Measurements from ENCODE around the gene SLC6A9.

Gene SLC6A9

GRCh38 chr1:43986712-43987111, 44.5 kb downstream of the SLC6A9 start:
- DNase-seq (ENCODE audit: low read depth in 1 of 2, low spot score in 1 of 2) = no peak

- DNase-seq (ENCODE audit: low read depth in 1 of 2, low spot score in 1 of 2) = no peak
These were observed 45.2 kb downstream of the SLC6A9 start for GRCh38 chr1:43985984-43986595.

- no peak for DNase-seq (ENCODE audit: low read depth in 1 of 2, low spot score in 1 of 2)
These were observed 46.4 kb downstream of the SLC6A9 start for GRCh38 chr1:43984855-43985254.

GRCh38 chr1:43983253-43983899, 47.9 kb downstream of the SLC6A9 start:
- DNase-seq (ENCODE audit: low read depth in 1 of 2, low spot score in 1 of 2) = no peak

- no peak for DNase-seq (ENCODE audit: low read depth in 1 of 2, low spot score in 1 of 2)
These were observed 48.5 kb downstream of the SLC6A9 start for GRCh38 chr1:43982808-43983207.

- no peak for DNase-seq (ENCODE audit: low read depth in 1 of 2, low spot score in 1 of 2)
These were observed 49.0 kb downstream of the SLC6A9 start for GRCh38 chr1:43982241-43982640.

GRCh38 chr1:43981636-43982035, 49.6 kb downstream of the SLC6A9 start:
- DNase-seq (ENCODE audit: low read depth in 1 of 2, low spot score in 1 of 2) = no peak

- no peak for DNase-seq (ENCODE audit: low read depth in 1 of 2, low spot score in 1 of 2)
These were observed 50.1 kb downstream of the SLC6A9 start for GRCh38 chr1:43981135-43981491.

GRCh38 chr1:43980255-43981134, 50.8 kb downstream of the SLC6A9 start:
- no peak for DNase-seq (ENCODE audit: low read depth in 1 of 2, low spot score in 1 of 2)

- DNase-seq (ENCODE audit: low read depth in 1 of 2, low spot score in 1 of 2) = no peak
These were observed 51.6 kb downstream of the SLC6A9 start for GRCh38 chr1:43979528-43980254.

GRCh38 chr1:43979261-43979527, 52.1 kb downstream of the SLC6A9 start:
- DNase-seq (ENCODE audit: low read depth in 1 of 2, low spot score in 1 of 2) = no peak

GRCh38 chr1:43978551-43979260, 52.6 kb downstream of the SLC6A9 start, which contains the start of gene B4GALT2:
Gene B4GALT2 (plus strand): TSS chr1:43979210. CDS start chr1:43981161, 1,951 bp downstream.
- DNase-seq (ENCODE audit: low read depth in 1 of 2, low spot score in 1 of 2) = no peak

GRCh38 chr1:43978264-43978550, 53.1 kb downstream of the SLC6A9 start:
- DNase-seq (ENCODE audit: low read depth in 1 of 2, low spot score in 1 of 2) = no peak

- DNase-seq (ENCODE audit: low read depth in 1 of 2, low spot score in 1 of 2) = no peak
These were observed 53.6 kb downstream of the SLC6A9 start for GRCh38 chr1:43977376-43978263.

GRCh38 chr1:43976890-43977289, 54.4 kb downstream of the SLC6A9 start:
- no peak for DNase-seq (ENCODE audit: low read depth in 1 of 2, low spot score in 1 of 2)

- DNase-seq (ENCODE audit: low read depth in 1 of 2, low spot score in 1 of 2) = no peak
These were observed 55.2 kb downstream of the SLC6A9 start for GRCh38 chr1:43976045-43976444.

- no peak for DNase-seq (ENCODE audit: low read depth in 1 of 2, low spot score in 1 of 2)
These were observed 55.9 kb downstream of the SLC6A9 start for GRCh38 chr1:43975249-43975961.

GRCh38 chr1:43974443-43975248, 56.6 kb downstream of the SLC6A9 start, which contains the start of gene ATP6V0B:
Gene ATP6V0B (plus strand): TSS chr1:43974960. CDS start chr1:43975041, 81 bp downstream.
- DNase-seq (ENCODE audit: low read depth in 1 of 2, low spot score in 1 of 2) = peak; percentile 82 to 94

GRCh38 chr1:43973981-43974442, 57.2 kb downstream of the SLC6A9 start:
- DNase-seq (ENCODE audit: low read depth in 1 of 2, low spot score in 1 of 2) = no peak
